Measurements from ENCODE around the gene GUCY1A1. TPM values are rescaled to one million over a fixed set of nuclear protein-coding genes. Genes with fewer than 3 reads are reported as not detected.

The GUCY1A1 gene
- total RNA-seq, 1 experiment from 2014 or later, result 0.20 TPM

GRCh38 chr4:155667568-155668511 is 1.2 kb downstream of the GUCY1A1 start (continued):
- TF ChIP-seq ZNF532 (CRISPR knock-in tag; IDR thresholded peaks at IDR 0.05; ENCODE audit: borderline replicate concordance), result no peak

- CTCF ChIA-PET, result no interaction called here
- TF ChIP-seq ZMAT4 (CRISPR knock-in tag; IDR thresholded peaks at IDR 0.05) (no peak), ETV6 (CRISPR knock-in tag; IDR thresholded peaks at IDR 0.05) (no peak), NR3C1 (CRISPR knock-in tag; conservative IDR thresholded peaks at IDR 0.05; ENCODE audit: low read depth) (no peak), JAZF1 (CRISPR knock-in tag; IDR thresholded peaks at IDR 0.05) (no peak), MLX (CRISPR knock-in tag; IDR thresholded peaks at IDR 0.05) (no peak), ZNF396 (CRISPR knock-in tag; IDR thresholded peaks at IDR 0.05; ENCODE audit: borderline replicate concordance) (no peak), ATF2 (CRISPR knock-in tag; IDR thresholded peaks at IDR 0.05; ENCODE audit: borderline replicate concordance, low read depth) (no peak), ZNF671 (CRISPR knock-in tag; IDR thresholded peaks at IDR 0.05) (no peak), FOXP1 (CRISPR knock-in tag; IDR thresholded peaks at IDR 0.05; ENCODE audit: borderline replicate concordance) (no peak), RELA (CRISPR knock-in tag; IDR thresholded peaks at IDR 0.05; ENCODE audit: borderline replicate concordance) (no peak), ZNF317 (CRISPR knock-in tag; IDR thresholded peaks at IDR 0.05; ENCODE audit: borderline replicate concordance, low read depth) (no peak), CDX4 (CRISPR knock-in tag; IDR thresholded peaks at IDR 0.05; ENCODE audit: borderline replicate concordance) (no peak)
- no peak for DNase-seq (ENCODE audit: low spot score)
- no peak overlapping the region for H3K4me3 Mint-ChIP-seq
- POLR2A ChIA-PET, result no interaction called here
- no peaks in the 10 kb centered on the region for H3K9me3 Mint-ChIP-seq
- H3K4me1 Mint-ChIP-seq, result peaks cover 23% of the 10 kb centered on the region
- no peaks in the 10 kb centered on the region for H3K36me3 Mint-ChIP-seq
- peaks cover 90% of the 10 kb centered on the region for H3K27me3 Mint-ChIP-seq (ENCODE audit: low read depth)
- ATAC-seq, result no peak
- no peak overlapping the region for H3K27ac Mint-ChIP-seq
These were observed 2.1 kb downstream of the GUCY1A1 start for GRCh38 chr4:155668707-155669220.

- H3K36me3 Mint-ChIP-seq, result no peaks in the 10 kb centered on the region
- CTCF ChIA-PET, result interaction anchor here (1.0 kb wide), 1 partner anchor 143 kb away, joined by 3 read pairs; no protein-coding TSS in a partner anchor
- H3K27ac Mint-ChIP-seq, result no peak overlapping the region
- DNase-seq (ENCODE audit: low spot score) (no peak), ATAC-seq (no peak)
- H3K9me3 Mint-ChIP-seq, result no peaks in the 10 kb centered on the region
- peaks cover 8% of the 10 kb centered on the region for H3K4me1 Mint-ChIP-seq
- no peak overlapping the region for H3K4me3 Mint-ChIP-seq
- H3K27me3 Mint-ChIP-seq (ENCODE audit: low read depth), result peaks cover 55% of the 10 kb centered on the region
- POLR2A ChIA-PET, result no interaction called here
- TF ChIP-seq ATF1 (CRISPR knock-in tag; IDR thresholded peaks at IDR 0.05) (no peak), NR1H2 (CRISPR knock-in tag; IDR thresholded peaks at IDR 0.05) (no peak), STAT6 (CRISPR knock-in tag; conservative IDR thresholded peaks at IDR 0.05; ENCODE audit: low read depth) (no peak), ZSCAN18 (CRISPR knock-in tag; IDR thresholded peaks at IDR 0.05) (no peak), KAT7 (CRISPR knock-in tag; IDR thresholded peaks at IDR 0.05; ENCODE audit: borderline replicate concordance) (no peak)
These were observed 5.7 kb downstream of the GUCY1A1 start for GRCh38 chr4:155672342-155672741.

Measured in WTC11 (cell line).